ENCODE data around the gene PPP1R37.

The PPP1R37 gene

GRCh38 chr19:45149129-45149528, 56.1 kb downstream of the PPP1R37 start:
- peaks cover 10 to 33% (median 26%) of the 10 kb centered on the region in 4 donors for H3K4me1 ChIP-seq
- no peak for DNase-seq
- H3K4me3 ChIP-seq: no peak overlapping the region
- TF ChIP-seq, protein P1, sequence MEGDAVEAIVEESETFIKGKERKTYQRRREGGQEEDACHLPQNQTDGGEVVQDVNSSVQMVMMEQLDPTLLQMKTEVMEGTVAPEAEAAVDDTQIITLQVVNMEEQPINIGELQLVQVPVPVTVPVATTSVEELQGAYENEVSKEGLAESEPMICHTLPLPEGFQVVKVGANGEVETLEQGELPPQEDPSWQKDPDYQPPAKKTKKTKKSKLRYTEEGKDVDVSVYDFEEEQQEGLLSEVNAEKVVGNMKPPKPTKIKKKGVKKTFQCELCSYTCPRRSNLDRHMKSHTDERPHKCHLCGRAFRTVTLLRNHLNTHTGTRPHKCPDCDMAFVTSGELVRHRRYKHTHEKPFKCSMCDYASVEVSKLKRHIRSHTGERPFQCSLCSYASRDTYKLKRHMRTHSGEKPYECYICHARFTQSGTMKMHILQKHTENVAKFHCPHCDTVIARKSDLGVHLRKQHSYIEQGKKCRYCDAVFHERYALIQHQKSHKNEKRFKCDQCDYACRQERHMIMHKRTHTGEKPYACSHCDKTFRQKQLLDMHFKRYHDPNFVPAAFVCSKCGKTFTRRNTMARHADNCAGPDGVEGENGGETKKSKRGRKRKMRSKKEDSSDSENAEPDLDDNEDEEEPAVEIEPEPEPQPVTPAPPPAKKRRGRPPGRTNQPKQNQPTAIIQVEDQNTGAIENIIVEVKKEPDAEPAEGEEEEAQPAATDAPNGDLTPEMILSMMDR (IDR thresholded peaks at IDR 0.05): no peak
- H3K36me3 ChIP-seq: peaks cover 22 to 40% (median 35%) of the 10 kb centered on the region in 3 donors
- H3K27me3 ChIP-seq: peaks cover 0 to 49% of the 10 kb centered on the region in 2 donors
- intact Hi-C loops (cut with DNase I; ENCODE audit: low total_unique reads): no loop called here
- no peak overlapping the region for H3K27ac ChIP-seq
- no peaks in the 10 kb centered on the region for H3K9me3 ChIP-seq

DNA sequence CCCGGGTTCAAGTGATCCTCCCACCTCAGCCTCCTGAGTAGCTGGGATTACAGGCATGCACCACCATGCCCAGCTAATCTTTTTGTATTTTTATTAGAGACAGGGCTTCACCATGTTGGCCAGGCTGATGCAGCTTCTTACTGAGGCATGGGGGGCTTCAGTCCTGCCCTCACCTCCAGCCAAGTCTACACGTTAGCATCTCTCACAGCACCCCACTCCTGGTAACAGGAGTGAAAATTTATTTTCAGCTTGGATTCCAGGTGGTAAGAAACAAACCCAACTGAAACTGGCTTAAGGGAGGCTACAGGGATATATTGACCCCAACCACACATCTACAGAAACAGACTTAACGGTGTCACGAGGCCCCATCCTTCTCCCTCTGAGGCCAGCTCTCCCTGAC, 57.2 kb downstream of the PPP1R37 start:
- peaks cover 10 to 34% (median 26%) of the 10 kb centered on the region in 4 donors for H3K4me1 ChIP-seq
- DNase-seq: no peak
- intact Hi-C loops (cut with DNase I; ENCODE audit: low total_unique reads): no loop called here
- peaks cover 13 to 29% (median 25%) of the 10 kb centered on the region in 3 donors for H3K36me3 ChIP-seq
- TF ChIP-seq, protein P1 (IDR thresholded peaks at IDR 0.05): no peak
- H3K27me3 ChIP-seq: peaks cover 0 to 50% of the 10 kb centered on the region in 2 donors
- H3K9me3 ChIP-seq: no peaks in the 10 kb centered on the region
- no peak overlapping the region for H3K27ac ChIP-seq
- no peak overlapping the region for H3K4me3 ChIP-seq

GRCh38 chr19:45150751-45151281, 57.8 kb downstream of the PPP1R37 start:
- peaks cover 6 to 23% (median 19%) of the 10 kb centered on the region in 3 donors for H3K36me3 ChIP-seq
- TF ChIP-seq, protein P1 (IDR thresholded peaks at IDR 0.05): no peak
- no peak for DNase-seq
- H3K4me3 ChIP-seq: no peak overlapping the region
- intact Hi-C loops (cut with DNase I; ENCODE audit: low total_unique reads): no loop called here
- no peaks in the 10 kb centered on the region for H3K9me3 ChIP-seq
- H3K27ac ChIP-seq: no peak overlapping the region
- peaks cover 0 to 56% of the 10 kb centered on the region in 2 donors for H3K27me3 ChIP-seq
- peaks cover 10 to 34% (median 26%) of the 10 kb centered on the region in 4 donors for H3K4me1 ChIP-seq

- intact Hi-C loops (cut with DNase I; ENCODE audit: low total_unique reads): no loop called here
- TF ChIP-seq, protein P1 (IDR thresholded peaks at IDR 0.05): no peak
- DNase-seq: no peak
- no peaks in the 10 kb centered on the region for H3K9me3 ChIP-seq
- H3K4me3 ChIP-seq: no peak overlapping the region
- H3K4me1 ChIP-seq: peaks cover 10 to 34% (median 26%) of the 10 kb centered on the region in 4 donors
- H3K27ac ChIP-seq: no peak overlapping the region
- H3K27me3 ChIP-seq: peaks cover 0 to 61% of the 10 kb centered on the region in 2 donors
- peaks cover 2 to 18% (median 13%) of the 10 kb centered on the region in 3 donors for H3K36me3 ChIP-seq
These were observed 58.3 kb downstream of the PPP1R37 start for GRCh38 chr19:45151320-45151719.

GRCh38 chr19:45151821-45152503, 59.0 kb downstream of the PPP1R37 start:
- H3K9me3 ChIP-seq: no peaks in the 10 kb centered on the region

More at GRCh38 chr19:45151821-45152503, 59.0 kb downstream of the PPP1R37 start:
- DNase-seq: no peak
- H3K27ac ChIP-seq: no peak overlapping the region
- H3K27me3 ChIP-seq: peaks cover 0 to 68% of the 10 kb centered on the region in 2 donors
- H3K4me1 ChIP-seq: peaks cover 10 to 34% (median 26%) of the 10 kb centered on the region in 4 donors
- TF ChIP-seq, protein P1 (IDR thresholded peaks at IDR 0.05): no peak
- H3K4me3 ChIP-seq: peak overlapping the region in 1 of 2 donors; percentile 40
- intact Hi-C loops (cut with DNase I; ENCODE audit: low total_unique reads): no loop called here
- H3K36me3 ChIP-seq: peaks cover 0 to 11% (median 7%) of the 10 kb centered on the region in 3 donors

Measured in tibial artery (tissue), 4 donors.